ENCODE data around the gene HEXB.
A peak's percentile ranks its signal among the peaks of the same experiment; 100 is the strongest.

Gene HEXB
- total RNA-seq = 41.8 to 76.5 reads per million in 2 donors

DNA sequence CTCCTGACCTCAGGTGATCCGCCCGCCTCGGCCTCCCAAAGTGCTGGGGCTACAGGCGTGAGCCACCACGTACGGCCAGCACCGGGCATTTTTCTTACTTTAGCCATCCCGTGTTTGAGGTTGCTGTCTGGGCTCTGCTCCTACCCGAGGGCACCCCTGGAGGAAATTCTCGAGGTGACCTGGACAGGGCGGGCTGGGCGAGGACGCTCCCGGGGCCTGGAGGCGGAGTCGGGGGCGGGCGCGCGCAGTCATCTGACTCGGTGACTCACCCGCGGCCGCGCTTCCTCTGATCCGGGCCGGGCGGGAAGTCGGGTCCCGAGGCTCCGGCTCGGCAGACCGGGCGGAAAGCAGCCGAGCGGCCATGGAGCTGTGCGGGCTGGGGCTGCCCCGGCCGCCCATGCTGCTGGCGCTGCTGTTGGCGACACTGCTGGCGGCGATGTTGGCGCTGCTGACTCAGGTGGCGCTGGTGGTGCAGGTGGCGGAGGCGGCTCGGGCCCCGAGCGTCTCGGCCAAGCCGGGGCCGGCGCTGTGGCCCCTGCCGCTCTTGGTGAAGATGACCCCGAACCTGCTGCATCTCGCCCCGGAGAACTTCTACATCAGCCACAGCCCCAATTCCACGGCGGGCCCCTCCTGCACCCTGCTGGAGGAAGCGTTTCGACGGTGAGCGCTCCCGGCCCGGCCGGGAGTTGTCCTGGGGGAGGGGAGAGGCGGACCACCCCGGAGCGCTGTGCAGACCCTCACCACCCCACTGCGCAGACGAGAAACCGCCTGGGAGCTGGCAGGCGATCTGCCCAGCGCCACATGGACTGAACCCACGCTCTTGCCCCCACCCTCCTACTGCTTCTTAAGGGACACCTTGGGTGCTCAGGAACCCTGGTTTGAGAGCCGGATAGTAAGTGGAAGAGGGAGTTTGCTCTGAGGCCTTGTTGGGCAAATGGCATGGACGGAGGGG lies at the start of gene HEXB:
Gene HEXB (plus strand): TSS at position 334 of the 952 bp plus-strand sequence. CDS start 28 bp downstream, at position 362.
- peak; percentile 75 for DNase-seq

DNA sequence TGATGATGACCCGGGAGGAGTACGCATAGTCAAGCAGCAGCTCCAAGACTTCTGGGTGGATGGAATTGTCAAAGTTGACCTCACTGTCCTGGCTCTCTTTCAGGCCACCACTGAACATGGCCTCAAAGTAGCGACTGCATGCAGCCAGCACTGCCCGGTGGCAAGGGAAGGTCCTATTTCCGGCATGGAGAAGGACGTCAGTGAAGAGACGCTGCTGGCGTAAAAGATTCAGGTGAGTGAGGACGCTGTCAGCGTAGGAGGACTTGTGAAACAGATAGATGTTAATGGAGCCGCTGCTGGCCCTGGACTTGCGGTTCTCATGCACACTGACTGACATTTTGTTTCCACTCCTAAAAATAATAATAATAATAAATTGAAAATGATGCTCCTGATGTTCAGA lies 48.9 kb upstream of the HEXB start:
- no peak for DNase-seq

DNA sequence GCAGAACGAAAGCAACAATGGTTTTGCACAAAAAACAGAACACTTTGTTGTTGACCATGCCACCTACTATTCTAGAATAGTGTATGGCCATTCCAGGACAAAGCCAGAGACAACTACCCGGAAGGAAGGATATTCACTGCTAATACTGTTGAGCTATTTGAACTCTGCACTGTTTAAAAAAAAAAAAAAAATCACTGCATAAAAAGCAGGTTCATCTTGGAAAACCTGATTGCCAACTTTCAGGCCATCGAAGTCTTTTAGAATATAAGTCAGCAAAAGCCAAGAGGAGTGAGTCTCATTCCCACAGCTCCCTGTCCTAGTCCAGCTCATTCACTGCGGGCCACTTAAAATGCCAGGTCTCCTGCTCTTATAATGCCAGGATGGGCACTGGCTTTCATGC lies 48.5 kb upstream of the HEXB start:
- DNase-seq = no peak

DNA sequence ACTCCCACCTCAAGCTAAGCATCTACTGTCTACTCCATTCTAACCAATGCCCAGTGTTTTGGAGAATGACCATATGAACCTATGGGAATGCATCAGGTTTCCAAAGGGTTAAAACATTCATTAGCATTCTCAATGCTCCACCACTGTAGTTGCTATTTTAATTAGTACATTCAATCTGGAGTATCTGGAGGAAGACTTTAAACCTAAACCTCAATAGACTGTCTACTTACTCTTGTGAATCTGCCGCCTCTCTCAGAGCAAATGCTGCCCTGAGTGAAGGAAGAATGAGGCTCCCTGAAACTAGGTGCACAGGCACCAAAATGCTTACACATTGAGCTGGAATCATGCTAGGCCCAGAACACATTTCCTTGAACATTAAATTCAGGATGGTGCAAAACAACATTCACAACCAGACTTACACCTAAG lies 46.5 kb upstream of the HEXB start:
- no peak for DNase-seq

DNA sequence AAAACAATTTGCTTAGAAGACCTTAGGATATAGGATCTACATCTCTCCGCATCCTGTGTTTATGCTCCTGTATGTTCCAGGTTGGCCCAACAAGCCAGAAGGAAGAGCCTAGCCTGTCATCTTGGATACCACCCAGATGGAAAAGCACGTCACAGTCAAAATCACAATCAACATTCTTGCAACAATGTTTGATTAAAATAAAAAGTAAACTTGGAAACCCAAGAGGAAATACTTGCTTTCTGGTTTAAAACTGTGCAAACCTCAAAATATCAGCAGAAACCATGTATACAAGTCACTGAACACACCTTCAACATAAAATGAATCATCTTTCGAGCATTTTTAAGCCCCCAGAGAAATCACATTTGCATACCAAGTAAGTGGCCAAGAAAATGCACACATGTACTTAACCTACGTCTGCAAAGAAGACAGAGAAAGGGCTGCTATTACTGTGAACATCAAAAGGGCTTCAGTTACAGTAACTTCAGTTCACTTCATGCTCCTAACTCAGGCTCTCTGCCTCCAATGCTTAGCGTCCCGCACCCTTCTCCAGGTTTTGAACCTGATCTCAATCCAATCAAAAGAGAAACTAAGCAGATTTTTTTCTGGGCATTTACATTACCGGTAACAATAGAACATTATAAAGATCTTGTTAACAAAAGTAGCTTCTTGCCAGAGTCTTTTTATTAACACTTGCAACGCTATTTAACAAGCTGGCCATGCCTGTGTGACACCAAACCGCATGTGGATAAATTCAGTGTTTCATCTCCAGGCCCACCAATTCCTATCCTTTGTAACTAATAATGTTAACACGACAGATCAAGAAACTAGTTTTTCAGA lies 45.8 kb upstream of the HEXB start:
- no peak for DNase-seq

DNA sequence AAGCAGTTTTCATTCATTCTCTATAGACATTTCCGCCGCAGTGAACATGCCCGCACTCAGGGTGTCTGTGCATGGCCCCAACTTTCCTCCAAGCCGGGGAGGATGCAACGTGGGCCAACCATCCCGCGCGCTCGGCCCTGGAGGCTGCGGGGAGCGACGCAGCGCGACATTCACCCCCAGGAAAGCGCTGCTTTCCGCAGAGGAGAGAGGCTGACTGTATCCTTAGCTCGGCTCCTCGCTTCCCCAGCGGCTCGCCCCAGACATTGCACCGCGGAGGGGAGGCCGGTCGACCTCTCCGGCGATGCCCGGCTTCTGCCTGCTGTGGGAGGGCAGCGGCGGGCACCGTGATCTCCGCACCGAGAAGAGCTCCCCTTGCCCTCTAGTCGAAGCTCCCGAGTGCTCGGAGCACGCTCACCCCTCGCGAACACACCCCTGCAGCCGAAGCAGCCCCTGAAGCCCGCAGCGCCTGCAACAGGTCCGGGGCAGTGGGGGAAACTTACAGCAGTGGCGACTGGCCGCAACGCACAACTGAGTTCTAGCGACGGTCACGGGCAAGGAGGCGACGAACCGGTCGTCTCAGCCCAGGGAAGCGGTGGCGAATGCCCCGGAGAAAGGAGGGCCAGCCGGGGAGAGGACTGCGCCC lies 45.1 kb upstream of the HEXB start:
- peak; percentile 6 for DNase-seq

DNA sequence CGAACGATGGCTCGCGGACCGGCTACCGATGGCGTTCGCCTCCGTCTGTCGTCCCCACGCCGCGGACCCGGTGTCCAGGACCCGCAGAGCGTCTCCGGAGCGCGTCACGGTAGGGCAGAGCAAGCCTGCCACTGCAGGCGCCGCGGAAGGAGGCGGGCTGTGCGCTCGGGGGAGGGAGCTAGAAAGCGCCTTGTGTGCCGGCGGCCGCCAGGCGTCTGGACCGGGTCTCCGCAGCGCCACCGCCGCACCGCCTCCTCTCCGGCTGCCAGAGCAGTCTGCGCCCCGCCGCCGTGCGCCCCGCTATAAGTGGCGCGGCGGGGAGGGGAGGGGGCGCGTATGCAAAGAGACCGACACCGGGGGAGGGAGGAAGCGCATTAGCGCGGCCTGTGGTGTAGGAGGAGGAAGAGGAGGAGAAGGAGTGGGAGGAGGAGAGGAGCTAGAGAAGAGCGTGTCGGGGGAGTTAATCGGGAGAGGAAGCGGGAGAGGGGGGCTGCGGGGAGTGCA lies 44.5 kb upstream of the HEXB start, which contains the start of gene ENC1:
Gene ENC1 (minus strand): TSS at position 279 of the 504 bp plus-strand sequence. CDS start 4,243 bp downstream, outside the sequence.
- DNase-seq = peak; percentile 41

DNA sequence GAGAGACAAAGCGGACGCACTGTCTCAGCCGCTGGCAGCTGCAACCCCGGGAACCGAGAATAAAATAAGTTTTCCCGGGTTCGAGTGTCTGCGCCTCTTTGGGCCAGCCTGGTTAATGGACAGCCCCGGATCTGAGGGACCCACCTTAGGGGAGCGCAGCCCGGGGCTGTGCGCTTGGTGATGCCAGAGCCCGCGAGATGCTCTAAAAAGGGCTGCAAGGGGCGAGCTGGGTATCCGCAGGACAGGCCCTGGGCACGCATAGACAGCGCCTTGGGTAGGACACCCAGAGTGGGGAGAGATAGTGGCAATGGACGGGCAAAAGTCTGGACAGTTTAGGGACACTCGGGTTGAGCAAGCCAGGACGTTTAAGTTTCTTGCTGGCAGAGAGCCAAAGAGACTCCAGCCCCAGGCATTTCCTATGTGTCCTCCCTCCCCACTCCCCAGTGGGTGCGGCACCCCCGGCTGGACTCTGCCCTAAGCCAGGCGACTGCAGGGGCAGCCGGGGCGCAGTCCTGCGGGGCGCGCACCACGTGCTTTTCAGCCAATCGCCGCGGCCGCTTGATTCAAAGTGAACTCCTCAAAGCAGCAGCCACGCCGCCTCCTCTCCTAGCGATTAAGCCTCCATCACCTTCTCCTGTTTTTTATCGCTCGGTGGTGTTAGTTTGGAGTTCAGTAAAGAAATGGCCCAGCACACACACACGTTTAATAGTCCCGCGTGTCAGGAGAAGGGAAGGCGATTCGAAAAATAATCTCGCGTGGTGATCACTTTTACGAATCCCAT lies 43.9 kb upstream of the HEXB start:
- DNase-seq = no peak

DNA sequence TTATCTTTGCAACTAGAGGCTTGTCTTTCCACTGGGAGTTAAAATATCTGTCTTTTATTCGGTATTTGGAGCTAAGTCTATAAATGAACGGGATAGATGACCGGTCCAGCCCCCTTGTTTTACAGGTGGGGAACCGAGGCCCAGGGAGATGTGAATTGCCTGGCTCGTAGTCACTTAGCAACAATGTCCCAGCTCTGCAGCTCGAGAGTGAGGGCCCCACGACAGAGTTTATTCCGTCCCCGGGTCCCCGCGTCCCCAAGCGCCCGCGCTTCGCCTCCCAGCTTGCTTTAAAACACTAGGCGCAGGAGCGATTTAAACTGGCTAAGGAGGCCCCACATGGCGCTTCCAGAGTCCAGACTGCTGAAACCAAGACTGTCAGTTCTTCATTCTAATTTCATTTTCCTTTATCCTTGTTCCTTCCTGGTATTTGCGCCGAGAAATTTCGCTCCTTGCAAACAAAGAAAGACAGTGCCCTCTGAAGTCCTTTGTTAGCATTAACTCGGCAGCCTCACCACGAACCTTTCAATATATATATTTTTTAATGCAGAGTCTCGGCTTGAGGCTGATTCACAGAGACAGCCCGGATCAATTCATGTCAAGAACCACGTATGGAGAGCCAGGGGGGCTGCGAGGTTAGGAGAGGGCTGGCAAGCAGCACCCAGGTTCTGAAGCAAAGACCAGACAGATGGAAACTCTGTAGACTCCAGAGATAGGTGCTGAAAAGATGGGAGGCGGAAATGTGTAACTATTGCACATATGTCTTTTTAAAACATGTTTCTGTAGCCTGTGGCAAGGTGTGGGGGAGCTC lies 43.1 kb upstream of the HEXB start:
- DNase-seq = no peak

DNA sequence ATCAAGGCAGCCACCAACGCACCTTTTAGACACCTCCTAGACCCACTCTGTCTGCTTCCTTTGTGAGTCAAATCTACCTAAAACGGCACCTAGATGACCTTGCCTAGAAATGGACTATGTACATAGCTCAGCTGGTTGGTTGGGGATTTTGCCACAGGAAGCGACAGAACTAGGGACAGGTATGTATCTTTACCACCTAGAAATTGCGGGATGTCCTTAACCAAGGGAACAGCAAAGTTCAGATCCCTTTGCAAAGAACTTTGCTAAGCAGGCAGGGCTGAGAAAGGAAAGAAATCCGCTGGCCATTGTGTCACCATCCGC lies 42.5 kb upstream of the HEXB start:
- DNase-seq = no peak

DNA sequence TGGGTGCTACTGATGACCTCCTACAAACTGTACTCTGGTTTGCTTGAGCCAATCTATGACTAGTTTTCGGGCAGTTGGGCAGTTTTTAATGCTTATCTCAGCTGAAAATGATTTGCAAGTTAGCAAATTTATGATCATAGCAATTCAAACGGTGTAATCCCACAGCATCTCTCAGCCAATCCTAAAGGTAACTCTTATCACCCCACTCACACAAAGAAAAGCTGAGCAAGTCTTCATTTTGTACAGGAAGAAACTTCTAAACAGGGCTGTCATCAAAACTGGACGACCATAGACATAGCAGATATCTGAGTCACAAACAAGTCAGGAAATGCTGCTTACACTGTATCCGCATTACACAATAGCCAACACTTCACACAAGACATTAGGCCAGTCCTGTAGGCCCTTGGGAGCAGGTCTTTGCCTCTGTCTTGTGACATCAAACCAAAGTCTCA lies 41.9 kb upstream of the HEXB start:
- DNase-seq = no peak

DNA sequence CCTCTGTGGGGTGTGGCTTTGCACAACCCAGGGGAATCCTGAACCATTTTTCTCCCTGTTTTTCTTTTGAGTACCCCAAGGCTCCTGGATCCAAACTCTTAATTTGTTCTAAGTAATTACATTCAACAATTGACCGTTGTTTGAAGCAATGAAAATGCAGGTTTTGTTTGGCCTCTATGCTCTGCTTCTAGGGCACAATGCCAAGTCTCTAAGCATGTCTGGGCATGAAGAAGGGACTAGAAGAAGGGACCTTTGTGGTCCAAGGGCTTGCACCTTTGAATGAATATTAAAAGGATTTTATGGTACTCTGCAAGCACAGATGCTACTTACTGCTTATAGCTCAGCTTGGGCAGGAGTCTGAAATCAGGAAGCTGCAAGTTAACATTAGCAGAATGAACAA lies 37.9 kb upstream of the HEXB start:
- no peak for DNase-seq

DNA sequence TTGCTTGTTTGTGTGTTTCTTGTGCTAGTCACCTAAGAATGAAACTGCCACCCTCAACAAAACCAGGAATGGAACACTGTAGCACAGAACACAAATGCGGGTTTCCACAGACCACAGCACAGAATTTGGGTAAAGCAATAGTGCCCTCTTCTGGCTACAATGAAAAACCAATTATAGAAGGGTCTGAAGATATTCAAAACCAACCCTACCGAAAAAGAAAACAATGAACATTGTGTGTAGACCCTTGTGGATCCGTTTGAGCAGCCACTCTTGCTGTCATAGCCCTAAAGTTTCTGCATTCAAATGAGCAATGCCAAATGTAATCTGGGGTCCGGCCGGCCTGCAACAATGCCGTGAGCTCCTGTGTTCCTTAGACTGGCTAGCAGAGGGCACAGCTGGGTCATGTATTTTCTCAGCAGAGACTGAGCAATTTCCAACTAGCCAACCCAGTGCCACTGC lies 36.2 kb upstream of the HEXB start:
- no peak for DNase-seq

DNA sequence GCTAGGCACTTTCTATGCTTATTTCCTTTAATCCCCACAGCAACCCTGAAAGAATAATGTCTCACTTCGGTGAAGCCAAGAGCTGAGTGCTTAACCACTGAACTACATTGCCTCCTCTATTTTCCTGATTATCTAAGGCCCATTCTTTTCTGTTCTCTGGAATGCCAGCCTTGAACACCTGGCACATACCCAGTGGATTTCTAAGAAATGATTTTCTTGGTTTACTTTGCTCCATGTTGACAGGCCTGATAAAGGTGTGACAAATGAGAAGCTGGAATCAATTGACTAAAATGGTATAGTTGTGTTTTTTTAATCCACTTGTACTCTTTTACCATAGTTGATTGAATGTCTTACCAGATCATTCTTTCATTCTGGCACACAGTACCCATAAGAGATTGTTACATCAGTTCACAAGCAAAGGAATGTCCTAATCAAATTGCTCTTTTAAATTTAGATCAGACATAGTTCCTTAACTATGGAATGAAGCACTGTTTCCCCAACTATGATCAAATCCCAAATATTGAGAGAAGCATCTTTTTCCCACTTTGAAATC lies 35.5 kb upstream of the HEXB start:
- no peak for DNase-seq

DNA sequence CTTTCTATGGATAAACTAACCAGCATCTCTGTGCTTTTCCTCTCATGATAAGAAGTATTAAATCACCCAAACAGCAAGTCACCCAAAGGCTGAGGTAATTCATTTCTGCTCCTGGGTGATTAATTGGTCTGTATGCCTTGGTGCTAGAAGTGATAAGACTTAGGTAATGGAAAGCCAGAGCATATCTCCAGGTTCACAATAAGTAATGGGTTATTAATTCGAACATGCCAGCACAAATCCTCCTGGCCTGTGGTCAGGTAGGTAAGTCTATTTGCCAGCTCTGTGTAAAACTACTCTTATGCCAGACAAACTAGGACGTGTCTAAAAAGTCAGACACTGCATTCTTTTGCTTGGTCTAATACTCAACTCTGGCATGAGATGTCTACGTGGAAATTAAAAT lies 33.3 kb upstream of the HEXB start:
- no peak for DNase-seq

DNA sequence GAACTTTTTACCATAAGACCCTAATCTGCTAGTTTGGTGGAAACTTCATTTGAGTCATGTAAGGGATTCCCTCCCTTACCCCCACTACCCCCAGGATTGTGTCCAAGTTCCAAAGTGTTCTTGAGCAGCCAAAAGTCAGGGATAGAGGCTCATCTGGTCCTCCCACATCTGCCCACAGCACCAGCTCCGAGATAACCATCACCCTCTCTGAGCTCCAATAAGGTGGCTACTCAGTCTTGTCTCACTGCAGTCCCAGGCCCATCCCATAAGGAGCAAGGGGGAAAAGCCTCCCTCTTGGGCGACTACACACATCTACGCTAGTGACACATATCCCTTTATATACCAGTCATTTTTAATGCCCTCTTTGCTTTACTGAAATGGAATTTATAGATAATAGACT lies 32.5 kb upstream of the HEXB start:
- no peak for DNase-seq

DNA sequence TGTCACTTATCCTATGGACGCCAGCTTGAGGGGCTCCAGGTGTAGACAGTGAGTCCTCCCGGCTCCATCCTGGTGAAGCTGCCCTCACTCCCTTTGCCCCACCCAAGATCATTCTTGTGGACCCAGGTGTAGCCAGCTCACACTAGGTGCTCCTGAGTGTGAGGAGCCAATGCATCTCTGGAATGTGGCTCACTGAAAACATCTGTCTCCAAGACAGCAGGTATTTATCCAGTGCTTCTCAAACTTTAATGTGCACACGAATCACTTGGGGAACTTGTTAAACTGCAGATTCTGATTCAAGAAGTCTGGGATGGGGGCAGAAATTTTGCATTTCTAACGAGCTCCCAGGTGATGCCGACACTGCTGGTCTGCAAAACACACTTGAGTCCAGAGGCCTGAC lies 31.0 kb upstream of the HEXB start:
- no peak for DNase-seq

DNA sequence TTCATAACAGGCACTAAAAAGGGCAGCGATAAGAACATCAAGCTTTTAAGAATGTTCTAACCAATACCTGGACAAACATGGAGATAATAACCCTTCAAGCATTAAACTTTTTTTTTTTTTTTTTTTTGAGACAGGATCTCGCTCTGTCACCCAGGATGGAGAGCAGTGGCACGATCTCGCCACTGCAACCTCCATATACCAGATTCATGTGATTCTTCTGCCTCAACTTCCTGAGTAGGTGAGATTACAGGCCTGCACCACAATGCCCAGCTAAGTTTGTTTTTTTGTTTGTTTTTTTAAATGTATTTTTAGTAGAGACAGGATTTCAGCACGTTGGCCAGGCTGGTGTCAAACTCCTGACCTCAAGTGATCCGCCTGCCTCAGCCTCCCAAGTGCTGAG lies 29.8 kb upstream of the HEXB start:
- no peak for DNase-seq

DNA sequence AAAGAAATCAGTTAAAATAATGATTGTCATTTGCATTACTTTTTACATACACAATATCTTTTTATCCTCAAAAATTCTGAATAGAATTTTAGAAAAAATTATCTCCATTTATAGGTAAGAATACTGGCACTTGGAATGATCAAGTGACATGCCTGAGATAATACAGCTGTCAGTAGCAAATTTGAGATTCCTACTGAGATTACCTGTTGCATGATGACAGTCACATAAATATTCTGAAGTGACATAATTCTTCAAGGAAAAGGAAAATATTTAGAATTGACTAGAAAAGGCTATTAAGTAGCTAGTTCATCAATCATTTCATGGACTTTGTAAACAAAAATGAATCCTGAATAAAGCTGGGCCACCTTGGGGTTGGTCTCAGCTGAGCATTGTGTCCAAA lies 29.3 kb upstream of the HEXB start:
- no peak for DNase-seq

DNA sequence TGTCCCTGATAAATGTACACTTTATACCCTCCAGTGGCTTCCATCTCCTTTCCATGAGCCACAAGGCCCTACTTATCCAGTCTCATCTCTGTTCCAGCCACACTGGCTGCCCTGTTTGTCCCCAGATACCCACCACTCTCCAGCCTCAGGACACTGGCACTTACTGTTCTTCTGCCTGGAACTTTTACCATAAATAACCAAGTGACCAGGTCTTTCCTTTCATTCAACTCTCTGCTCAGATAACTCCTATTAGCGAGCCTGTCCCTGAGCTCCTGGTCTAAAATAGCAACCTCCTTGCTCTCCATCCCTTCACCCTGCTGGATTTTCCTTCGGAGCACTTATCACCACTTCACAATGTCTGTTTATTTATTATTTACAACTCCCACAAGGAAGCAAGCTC lies 27.9 kb upstream of the HEXB start:
- DNase-seq = no peak

DNA sequence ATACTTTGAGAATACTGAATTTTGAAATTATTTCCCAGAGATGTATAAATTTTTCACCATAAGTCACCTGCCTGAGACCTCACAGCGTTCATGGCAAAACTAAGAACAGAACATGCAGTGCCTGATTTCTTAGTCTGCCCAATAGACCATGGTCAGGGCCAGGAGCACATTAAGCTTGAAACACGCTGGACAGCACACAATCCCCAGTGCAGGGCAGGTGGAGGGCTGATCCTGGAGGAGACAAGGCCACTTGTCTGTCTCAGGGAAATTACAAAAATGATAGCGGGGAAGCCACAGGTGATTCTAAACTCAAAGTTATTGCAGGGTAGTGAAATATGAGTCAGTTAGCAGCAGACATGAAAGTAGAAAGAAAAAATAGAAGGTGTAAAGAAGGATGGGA lies 25.9 kb upstream of the HEXB start:
- no peak for DNase-seq

Measured in T-helper 9 cell (primary cell).